GM12891 (cell line): Measurements from ENCODE around the gene MAN2B1.

Source experiments
- POLR2A ChIP-seq: IDR thresholded peaks from 2 replicates; pipeline ENCODE4 v1.6.1; 2011; ENCODE audit warnings: low read depth, low read length, control low read depth
- POLR2AphosphoS5 ChIP-seq: IDR thresholded peaks from 2 replicates; pipeline ENCODE4 v1.6.1; 2011; ENCODE audit warnings: low read depth, low read length, control low read depth
- SPI1 ChIP-seq: IDR thresholded peaks from 2 replicates; pipeline ENCODE4 v1.6.1; 2011; ENCODE audit warnings: low read depth, low read length, control low read depth
- TAF1 ChIP-seq: IDR thresholded peaks from 2 replicates; pipeline ENCODE4 v1.6.1; 2011; ENCODE audit warnings: low read depth, low read length, control low read depth

DNA sequence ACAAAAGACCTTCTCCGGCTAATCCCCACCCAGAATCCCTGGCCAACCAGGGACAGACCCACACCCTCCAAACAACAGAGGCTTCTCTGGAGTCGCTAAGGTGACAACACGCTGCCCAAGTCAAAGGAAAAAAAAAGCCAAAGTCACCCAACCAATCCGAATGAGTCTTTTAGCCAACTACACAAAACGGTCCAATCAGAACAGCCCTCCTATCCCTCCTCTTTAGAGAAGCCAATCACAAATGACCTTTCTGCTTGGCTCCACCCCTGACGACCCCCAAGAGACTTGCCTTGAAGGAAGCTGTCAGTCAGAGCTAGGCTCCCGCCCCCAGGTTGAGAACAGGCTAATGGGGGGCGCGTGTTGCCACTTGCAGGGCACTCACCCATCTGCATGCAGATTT, 36.5 kb upstream of the MAN2B1 start:
- no peak for TF ChIP-seq POLR2A
- no peak for TF ChIP-seq POLR2AphosphoS5
- TF ChIP-seq SPI1 = no peak
- TF ChIP-seq TAF1 = no peak
